Activated CD8-positive, alpha-beta memory T cell treated with anti-CD3 and anti-CD28 coated beads, Interleukin-2, amount 50 U/mL, for 24 hours (primary cell): ENCODE results near the gene OST4.
"Not testable (repeated sequence)": the region's sequence is repeated elsewhere in the genome, so short reads cannot be mapped to it uniquely, and the experiment has no call there.

Experiments used
- DNase-seq: peaks from one replicate; pipeline ENCODE4 v3.0.0-alpha.2; 2020; ENCODE audit errors: extremely low read depth

OST4 gene

GRCh38 chr2:27079233-27080139 is 8.0 kb upstream of the OST4 start:
- no peak for DNase-seq

DNA sequence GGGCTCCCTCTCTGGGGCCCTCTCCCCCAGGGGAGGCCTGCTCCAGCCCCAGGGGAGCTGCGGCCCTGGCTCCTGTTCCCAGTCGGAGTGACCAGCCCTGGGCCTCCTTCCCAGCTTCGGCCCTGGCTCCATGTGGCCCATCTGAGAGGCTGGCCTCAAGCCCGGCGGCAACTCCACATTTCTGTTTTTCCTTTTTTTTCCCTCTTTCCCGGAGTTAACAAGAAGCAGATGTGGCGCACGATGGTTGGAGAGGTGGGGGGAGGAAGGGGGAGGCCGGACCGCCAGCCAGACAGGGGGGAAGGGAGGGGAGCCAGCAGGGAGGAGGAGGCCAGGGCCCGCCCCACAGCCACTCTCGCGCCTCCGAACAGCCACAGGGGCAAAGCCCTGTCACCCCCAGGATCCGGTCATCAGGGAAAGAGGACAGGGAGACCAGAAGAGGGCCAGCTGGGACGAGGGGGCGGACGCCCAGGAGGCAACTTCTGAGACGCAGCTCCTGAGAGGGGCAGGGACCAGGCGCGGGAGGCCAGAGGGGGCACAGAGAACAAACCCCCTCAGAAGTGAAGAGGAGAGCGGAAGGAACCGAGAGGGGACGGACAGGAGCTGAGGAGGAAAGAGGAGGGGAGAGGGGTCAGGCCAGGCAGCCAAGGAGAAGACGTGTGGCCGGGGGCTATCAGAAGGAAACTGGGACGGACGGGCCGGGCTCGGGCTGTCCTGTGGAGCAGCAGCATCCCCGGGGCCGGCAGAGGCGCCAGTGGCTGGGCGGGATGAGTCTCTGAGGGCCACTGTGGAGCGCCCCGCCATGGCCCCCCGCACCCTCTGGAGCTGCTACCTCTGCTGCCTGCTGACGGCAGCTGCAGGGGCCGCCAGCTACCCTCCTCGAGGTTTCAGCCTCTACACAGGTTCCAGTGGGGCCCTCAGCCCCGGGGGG is 7.1 kb upstream of the OST4 start, which contains the start of gene EMILIN1:
TSS of gene EMILIN1 (plus strand) at position 349 of the 928 bp plus-strand sequence. CDS start at position 800, 451 bp downstream.
- no peak for DNase-seq

DNA sequence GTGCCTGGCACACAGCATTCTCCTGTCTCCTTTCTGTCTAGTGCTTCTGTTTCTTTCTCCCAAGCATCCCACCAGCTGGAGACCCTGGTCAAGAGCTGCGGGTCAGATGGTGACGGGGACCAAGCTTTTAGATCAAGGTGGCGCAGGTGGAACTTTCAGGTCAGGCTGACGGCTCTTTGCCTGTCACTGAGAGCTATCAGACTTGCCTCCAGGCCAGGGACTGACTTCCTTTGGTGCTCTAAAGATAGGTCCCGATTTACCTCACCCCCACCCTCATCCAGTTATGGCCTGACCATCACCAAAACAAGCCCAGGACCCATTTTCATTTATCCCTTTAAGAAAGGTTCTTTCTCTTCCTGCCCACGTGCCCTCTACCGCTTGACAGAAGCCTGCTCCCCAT is 5.8 kb upstream of the OST4 start:
- no peak for DNase-seq

DNA sequence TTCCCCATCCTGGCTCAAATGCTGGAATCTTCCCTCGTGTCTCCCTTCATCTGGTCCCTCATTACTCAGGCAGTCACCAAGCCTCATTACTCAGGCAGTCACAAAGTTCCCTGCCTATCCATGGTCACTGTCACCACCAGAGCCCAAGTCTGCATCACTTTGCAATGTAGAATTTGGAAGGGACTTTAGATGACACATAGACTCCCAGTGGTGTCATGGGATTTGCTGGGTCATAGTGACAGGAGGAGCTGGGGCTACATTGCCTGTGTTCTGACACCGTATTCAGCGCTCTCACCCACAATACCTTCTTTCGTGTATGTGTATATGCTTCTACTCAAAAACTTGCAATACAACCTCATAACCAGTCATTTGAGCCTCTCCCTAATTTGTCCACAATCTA is 4.9 kb upstream of the OST4 start:
- DNase-seq, result no peak

DNA sequence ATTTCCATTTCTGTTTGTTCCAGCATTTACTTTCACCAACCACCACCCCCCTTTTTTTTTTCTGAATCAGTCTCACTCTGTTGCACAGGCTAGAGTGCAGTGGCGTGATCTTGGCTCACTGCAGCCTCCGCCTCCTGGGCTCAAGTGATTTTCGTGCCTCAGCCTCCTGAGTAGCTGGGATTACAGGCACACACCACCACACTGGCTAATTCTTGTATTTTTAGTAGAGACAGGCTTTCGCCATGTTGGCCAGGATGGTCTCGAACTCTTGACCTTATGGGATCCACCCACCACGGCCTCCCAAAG is 4.1 kb upstream of the OST4 start:
- not testable (repeated sequence) for DNase-seq

- no peak for DNase-seq
Observed at GRCh38 chr2:27074738-27075565, 3.5 kb upstream of the OST4 start.

DNA sequence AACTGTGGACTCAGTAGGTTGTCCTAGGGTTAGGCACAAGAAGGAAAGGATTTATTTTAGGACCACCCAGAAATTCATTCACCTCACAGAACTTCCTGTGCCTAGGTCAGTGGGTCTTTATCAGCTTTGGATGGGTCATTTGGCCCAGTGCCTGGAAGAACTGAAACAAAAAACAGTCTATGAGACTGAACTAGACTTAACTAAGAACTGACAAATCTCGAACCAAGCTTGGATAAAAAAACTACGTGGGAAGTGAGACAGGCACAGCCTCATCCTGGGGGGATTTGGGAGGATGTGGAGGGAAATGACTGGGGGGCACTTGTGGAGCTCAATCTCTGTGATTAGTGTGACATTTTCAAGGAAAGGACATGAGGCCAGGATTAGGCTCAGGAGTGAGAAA is 2.3 kb upstream of the OST4 start:
- no peak for DNase-seq

GRCh38 chr2:27072920-27073319 is 1.5 kb upstream of the OST4 start:
- DNase-seq, result no peak

DNA sequence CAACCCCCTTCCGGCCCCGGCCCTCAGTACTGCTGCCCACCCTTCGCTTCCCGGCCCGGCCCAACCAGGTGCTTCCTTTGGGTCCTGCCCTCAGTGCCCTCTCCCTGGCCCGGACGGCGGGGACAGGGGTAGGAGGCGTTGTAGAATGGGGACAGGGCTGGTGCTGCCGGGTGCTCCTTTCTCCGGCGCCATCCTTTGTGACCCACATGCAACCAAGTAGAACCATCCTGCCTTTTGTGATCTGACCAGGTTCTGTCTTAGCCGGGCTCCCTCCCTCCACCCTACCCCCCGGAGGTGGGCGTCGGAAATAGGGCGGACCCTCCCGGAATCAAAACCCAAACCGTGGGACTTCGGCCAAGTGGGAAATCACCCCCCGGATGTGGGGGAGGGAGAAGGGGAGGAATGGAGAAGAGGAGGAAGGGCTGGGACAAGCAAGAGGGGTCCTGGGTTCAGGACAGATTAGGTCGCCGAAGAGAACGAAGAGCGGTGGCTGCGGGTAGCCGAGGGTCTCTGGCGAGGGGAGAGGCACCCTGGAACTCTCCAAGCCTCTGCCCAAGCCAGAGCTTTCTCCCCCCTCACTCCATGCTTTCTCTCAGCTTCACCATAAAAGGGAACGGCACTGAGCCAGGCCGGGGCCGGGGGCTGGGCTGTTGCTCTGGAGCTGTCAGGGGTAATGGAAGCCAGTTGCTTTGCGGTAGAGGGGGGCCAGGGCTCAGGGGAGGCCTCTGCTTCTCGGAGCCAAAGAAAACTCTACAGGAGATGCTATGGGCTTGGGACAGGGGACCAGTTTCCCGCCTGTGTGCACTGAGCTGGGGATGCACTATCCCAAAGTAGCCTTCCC is 756 bp upstream of the OST4 start:
- no peak for DNase-seq

- no peak for DNase-seq
Observed at GRCh38 chr2:27070653-27071276, 689 bp downstream of the OST4 start.

DNA sequence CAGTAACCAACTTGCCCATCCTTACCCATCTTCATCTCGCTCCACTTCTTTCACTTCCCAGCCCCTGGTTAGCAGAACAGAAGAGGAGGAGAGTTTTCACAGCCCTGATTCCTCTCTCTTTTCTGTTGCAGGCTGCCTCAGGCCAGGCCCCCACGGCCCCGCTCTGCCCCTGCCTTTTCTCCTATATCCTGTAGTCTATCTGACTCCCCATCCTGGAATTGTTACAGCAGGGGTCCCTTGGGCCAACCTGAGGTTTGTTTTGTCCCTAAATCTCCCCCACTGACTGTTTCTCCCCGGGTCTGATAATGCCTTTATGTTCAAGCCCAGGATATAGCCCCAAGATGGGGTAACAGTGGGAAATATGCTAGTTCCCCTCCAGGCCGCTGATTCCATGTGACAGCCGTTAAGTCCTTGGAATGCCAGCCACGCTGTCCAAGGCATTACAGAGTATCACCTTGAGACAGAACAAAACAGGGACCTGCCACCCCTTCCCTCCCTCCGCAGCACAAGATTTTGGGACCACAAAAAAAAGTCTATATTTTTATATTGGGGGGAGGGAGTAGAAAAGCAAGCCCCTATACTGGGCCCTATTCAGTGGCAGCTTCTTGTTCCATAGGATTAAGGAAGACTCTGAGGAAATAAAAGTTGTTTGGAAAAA is 1.4 kb downstream of the OST4 start:
- no peak for DNase-seq

DNA sequence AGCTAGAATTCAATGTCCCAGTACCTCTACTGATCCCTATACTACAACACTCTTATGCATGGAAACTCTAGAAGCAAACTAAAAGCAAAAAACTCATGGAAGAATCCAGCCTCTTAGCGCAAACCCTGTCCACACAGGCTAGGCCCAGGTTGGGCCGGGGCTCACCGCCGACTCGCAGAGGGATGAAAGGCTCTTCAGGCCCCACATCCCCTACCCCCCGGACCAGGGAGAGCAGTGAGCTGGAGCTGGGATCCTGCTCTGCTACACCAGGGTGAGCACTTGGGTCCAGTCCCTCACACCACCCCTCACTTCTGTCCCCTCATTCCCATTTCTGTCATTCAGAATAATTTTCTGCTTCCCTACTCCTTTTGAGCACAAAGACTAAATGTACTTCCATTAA is 2.0 kb downstream of the OST4 start:
- DNase-seq, result no peak

- no peak for DNase-seq
Observed at GRCh38 chr2:27067385-27067784, 4.1 kb downstream of the OST4 start.

DNA sequence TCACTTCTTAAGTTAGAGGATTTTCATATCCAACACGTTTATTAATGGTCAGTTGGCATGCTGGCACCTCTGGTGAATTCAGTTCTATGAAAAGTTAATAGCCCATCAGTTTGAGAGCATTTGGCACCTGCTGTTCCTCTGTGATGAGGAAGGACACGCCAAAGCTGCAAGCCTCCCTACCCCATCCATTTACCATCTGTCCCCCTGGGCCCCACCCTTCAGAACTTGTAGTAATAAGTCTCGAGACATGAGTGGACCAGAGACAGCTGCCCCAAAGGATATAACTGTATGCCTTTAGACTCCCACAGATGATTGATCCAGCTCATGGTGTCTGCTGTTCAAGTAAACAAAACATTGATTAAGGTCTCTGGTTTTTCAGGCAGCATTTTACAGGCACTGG is 6.3 kb downstream of the OST4 start:
- no peak for DNase-seq

DNA sequence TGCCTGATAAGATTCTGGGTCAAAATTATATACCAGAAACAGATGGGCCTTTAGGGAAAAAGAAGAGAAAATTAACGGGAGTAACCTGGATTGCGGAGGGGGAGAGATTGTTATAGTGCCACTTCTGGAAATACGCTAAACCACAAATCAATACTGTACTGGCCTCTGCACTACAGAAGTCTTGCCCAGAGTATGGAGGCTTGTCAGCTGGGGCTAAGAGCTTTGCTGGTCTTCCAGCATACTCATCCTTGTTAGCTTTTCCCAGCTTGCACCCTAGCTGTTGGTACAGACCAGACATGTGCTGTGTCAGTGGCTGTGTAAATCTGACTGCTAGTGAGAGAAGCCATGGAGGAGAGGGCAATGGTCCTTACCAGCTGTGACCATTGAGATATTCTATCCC is 11.1 kb downstream of the OST4 start:
- DNase-seq, result no peak

DNA sequence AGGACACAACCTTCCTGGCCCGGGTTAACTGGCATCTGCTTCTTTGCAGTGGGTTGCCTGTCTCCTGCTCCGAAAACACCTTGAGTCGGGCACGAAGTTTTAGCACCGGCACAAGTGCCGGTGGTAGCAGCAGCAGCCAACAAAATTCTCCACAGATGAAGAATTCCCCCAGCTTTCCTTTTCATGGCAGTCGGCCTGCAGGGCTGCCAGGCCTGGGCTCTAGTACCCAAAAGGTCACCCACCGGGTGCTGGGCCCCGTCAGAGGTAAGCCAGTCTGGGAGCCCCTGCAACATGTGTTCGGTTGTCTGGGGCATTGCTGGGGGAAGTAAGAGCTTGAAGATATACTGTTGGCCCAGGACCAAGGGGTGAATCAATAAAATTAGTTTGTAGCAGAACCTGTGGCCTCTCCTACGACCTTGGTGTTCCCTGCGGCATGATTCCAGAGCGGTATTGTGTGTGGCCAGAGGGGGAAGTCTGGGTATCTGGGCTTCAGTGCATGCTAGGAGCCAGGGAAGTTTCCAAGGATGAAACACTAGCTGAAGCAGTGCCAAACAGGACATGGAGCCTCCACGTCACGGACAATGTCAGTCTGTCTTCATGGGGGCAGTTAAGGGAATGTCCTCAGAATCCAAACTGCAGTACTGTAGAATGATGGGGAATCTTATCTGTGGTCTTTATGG is 12.2 kb downstream of the OST4 start:
- no peak for DNase-seq

- DNase-seq, result no peak
Observed at GRCh38 chr2:27058210-27058609, 13.2 kb downstream of the OST4 start.

DNA sequence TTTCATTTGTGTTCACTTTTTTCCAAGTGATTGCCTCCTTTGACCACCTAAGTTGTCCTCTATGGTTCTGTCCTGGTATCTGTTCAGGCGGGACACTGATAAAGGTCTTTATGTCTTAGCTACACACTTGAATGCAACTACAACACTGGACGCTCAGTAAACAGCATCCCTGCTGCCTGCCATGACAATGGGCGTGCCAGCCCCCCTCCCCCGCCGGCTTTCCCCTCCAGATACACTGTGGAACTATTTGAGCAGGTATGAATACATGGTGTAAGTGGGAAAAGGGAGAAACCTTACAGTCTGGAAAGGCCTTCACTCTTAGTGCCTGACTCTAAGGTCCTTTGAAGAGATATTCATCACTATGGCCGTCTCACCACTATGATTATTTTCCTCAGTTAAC is 14.3 kb downstream of the OST4 start:
- DNase-seq, result no peak

- DNase-seq, result no peak
Observed at GRCh38 chr2:27054721-27055120, 16.7 kb downstream of the OST4 start.
